K562 (cell line): ENCODE measurements around the gene ATAD2B. TPM values are rescaled to one million over a fixed set of nuclear protein-coding genes. Genes with fewer than 3 reads are reported as not detected.

Experiments
- ATAC-seq: fragments of 200-7000 bp; cut with Tn5 transposase; 3 replicates; pipeline ENCODE4 v1.9.1; 2020; ENCODE audit warnings: moderate library complexity
- BruUV-seq: library from RNA; stranded (reverse); fragments of 400-500 nt; replicated peaks from 2 replicates; lab custom pipeline; 2021; lab: Mats Ljungman, UMichigan
- CTCF ChIA-PET: fragments of 300-600 bp; formaldehyde crosslinking; extraction: SDS; loops from one replicate; lab custom pipeline; 2021; ENCODE audit warnings: low intra/inter-chr PET ratio; lab: Yijun Ruan, JAX
- POLR2A ChIA-PET: fragments of 300-600, 350-650 bp; sonication (Branson Sonifier 250); formaldehyde crosslinking; extraction: SDS; loops from one replicate; lab custom pipeline; 2021; ENCODE audit warnings: antibody characterized with exemption, inconsistent platforms; lab: Yijun Ruan, JAX
- DNase-seq, 4 experiments: peaks; one replicate each; pipeline versions ENCODE4 v3.0.0 to v3.0.0-alpha.2; 2011 to 2018; ENCODE audit warnings: low spot score in 3 of 4, mixed read lengths in 3 of 4; ENCODE audit errors: extremely low read depth in 1 of 4
- FAIRE-seq: peaks from 2 replicates; lab custom pipeline; 2011; peaks lifted over from hg19 to GRCh38; lab: Jason Lieb, UNC
- H2AFZ ChIP-seq: 2 replicates; pipeline ENCODE4 v1.6.0; 2011; ENCODE audit warnings: low read depth, low read length, control low read depth, inconsistent platforms
- H3K27ac ChIP-seq: fragments of 200-600 bp; 3 replicates; pipeline ENCODE4 v1.8.0; 2011; ENCODE audit warnings: low read depth, mild to moderate bottlenecking, control low read depth, inconsistent platforms, low read length, moderate library complexity, mixed read lengths; ENCODE audit errors: extremely low read depth
- H3K27me3 ChIP-seq, 2 experiments: fragments of 300-600 bp in 1 of 2; 2 replicates in 1 of 2; 3 replicates in 1 of 2; pipeline versions ENCODE4 v1.6.0 to v1.8.0; 2011; ENCODE audit warnings: inconsistent platforms in 2 of 2, low read length in 2 of 2, mild to moderate bottlenecking in 1 of 2, mixed read lengths in 1 of 2, moderate library complexity in 1 of 2; ENCODE audit not compliant: control insufficient read depth in 2 of 2, insufficient read depth in 2 of 2
- H3K36me3 ChIP-seq: fragments of 300-600 bp; 3 replicates; pipeline ENCODE4 v1.8.0; 2011; ENCODE audit warnings: mild to moderate bottlenecking, low read length, inconsistent platforms; ENCODE audit not compliant: control insufficient read depth, insufficient read depth
- H3K4me1 ChIP-seq, 2 experiments: fragments of 200-600 bp in 1 of 2; replicated peaks in 1 of 2; 2 replicates in 1 of 2; 3 replicates in 1 of 2; pipeline versions ENCODE4 v1.5.1 to v1.8.0; 2011; ENCODE audit warnings: inconsistent platforms in 2 of 2, low read length in 2 of 2, mild to moderate bottlenecking in 1 of 2, mixed read lengths in 1 of 2, moderate library complexity in 1 of 2; ENCODE audit not compliant: control insufficient read depth in 2 of 2, insufficient read depth in 2 of 2
- H3K4me2 ChIP-seq: 2 replicates; pipeline ENCODE4 v1.6.1; 2011; ENCODE audit warnings: low read length, control low read depth, inconsistent platforms, mixed read lengths; ENCODE audit not compliant: insufficient read depth
- H3K4me3 ChIP-seq: fragments of 200-600 bp; sonication (generic), shearing (Covaris generic); 2 replicates; pipeline ENCODE4 v1.5.1; 2016; ENCODE audit warnings: control low read depth, inconsistent platforms
- H3K79me2 ChIP-seq: fragments of 200-600 bp; 3 replicates; pipeline ENCODE4 v1.8.0; 2011; ENCODE audit warnings: low read length, inconsistent platforms; ENCODE audit not compliant: control insufficient read depth, insufficient read depth
- H3K9ac ChIP-seq, 2 experiments: 2 replicates each; pipeline versions ENCODE4 v1.6.0 to v1.6.1; 2011; ENCODE audit warnings: low read depth in 2 of 2, low read length in 2 of 2, control low read depth in 1 of 2, inconsistent platforms in 1 of 2, mild to moderate bottlenecking in 1 of 2, mixed read lengths in 1 of 2; ENCODE audit not compliant: insufficient read depth in 1 of 2
- H3K9me1 ChIP-seq: one replicate; pipeline ENCODE4 v1.6.0; 2011; ENCODE audit warnings: inconsistent platforms, mild to moderate bottlenecking, low read length, moderate library complexity; ENCODE audit not compliant: control insufficient read depth, insufficient read depth
- H3K9me3 ChIP-seq: replicated peaks from 2 replicates; pipeline ENCODE4 v1.5.1; 2011; ENCODE audit warnings: low read depth, low read length, inconsistent platforms; ENCODE audit not compliant: control insufficient read depth, insufficient read depth
- H4K20me1 ChIP-seq: replicated peaks from 2 replicates; pipeline ENCODE4 v1.6.1; 2011; ENCODE audit warnings: low read length, inconsistent platforms, mixed read lengths; ENCODE audit not compliant: control insufficient read depth, insufficient read depth
- CBX8 ChIP-seq: fragments of 200-600 bp; sonication (generic); IDR thresholded peaks from 2 replicates; pipeline ENCODE4 v1.6.1; 2012; ENCODE audit warnings: borderline replicate concordance, mixed run types, low read depth, mild to moderate bottlenecking, moderate library complexity, mixed read lengths, low read length, control low read depth, inconsistent platforms; ENCODE audit not compliant: poor library complexity, severe bottlenecking; ENCODE audit errors: extremely low read depth
- CCNT2 ChIP-seq: IDR thresholded peaks from 2 replicates; pipeline ENCODE4 v1.6.1; 2011; ENCODE audit warnings: borderline replicate concordance, low read depth, mild to moderate bottlenecking, moderate library complexity, mixed read lengths, low read length; ENCODE audit not compliant: insufficient read length; ENCODE audit errors: extremely low read depth
- DEAF1 ChIP-seq: fragments of 450-650 bp; formaldehyde crosslinking; IDR thresholded peaks from 2 replicates; pipeline ENCODE4 v1.4.0; 2020; ENCODE audit warnings: mild to moderate bottlenecking, moderate library complexity
- DPF2 ChIP-seq: fragments of 450-650 bp; IDR thresholded peaks from 2 replicates; pipeline ENCODE4 v1.6.1; 2016
- FOXA3 ChIP-seq, 2 experiments: fragments of 450-650 bp in 1 of 2; sonication (generic) in 1 of 2; formaldehyde crosslinking; IDR thresholded peaks in 1 of 2; conservative IDR thresholded peaks in 1 of 2; 2 replicates each; pipeline versions ENCODE4 v1.4.0 to v1.8.0; 2020 to 2022; ENCODE audit warnings: mild to moderate bottlenecking in 2 of 2, missing genetic modification reagents in 1 of 2
- GATAD2A ChIP-seq: fragments of 450-650 bp; IDR thresholded peaks from 2 replicates; pipeline ENCODE4 v1.6.1; 2017
- SREBF1 ChIP-seq: fragments of 150-350 bp; IDR thresholded peaks from 2 replicates; pipeline ENCODE4 v1.6.1; 2014; ENCODE audit warnings: antibody characterized with exemption, low read depth, low read length, borderline replicate concordance
- SRSF7 ChIP-seq: fragments of 200-400 bp; formaldehyde crosslinking; optimal IDR thresholded peaks from 2 replicates; pipeline ENCODE3; 2017; ENCODE audit warnings: mild to moderate bottlenecking, low read depth, low read length
- STAT5A ChIP-seq: IDR thresholded peaks from 2 replicates; pipeline ENCODE4 v1.6.1; 2012; ENCODE audit warnings: low read length, inconsistent platforms, borderline replicate concordance
- TBP ChIP-seq: optimal IDR thresholded peaks from 2 replicates; pipeline ENCODE3; 2011; ENCODE audit warnings: low read depth, low read length, improper control_type of control experiment
- ZNF121 ChIP-seq: sonication (generic); formaldehyde crosslinking; conservative IDR thresholded peaks from 2 replicates; pipeline ENCODE4 v1.8.0; 2022; ENCODE audit warnings: missing genetic modification reagents
- ZNF212 ChIP-seq: fragments of 450-650 bp; formaldehyde crosslinking; IDR thresholded peaks from 2 replicates; pipeline ENCODE4 v1.4.0; 2020; ENCODE audit warnings: mild to moderate bottlenecking
- ZNF311 ChIP-seq: fragments of 250-450 bp; sonication (Bioruptor Pico); IDR thresholded peaks from 2 replicates; pipeline ENCODE4 v1.4.0; 2020; ENCODE audit warnings: mild to moderate bottlenecking, moderate library complexity
- ZNF512 ChIP-seq: IDR thresholded peaks from 2 replicates; pipeline ENCODE4 v1.6.1; 2016; ENCODE audit warnings: missing genetic modification characterization, missing compliant biosample characterization
- ZNF695 ChIP-seq: fragments of 450-650 bp; formaldehyde crosslinking; IDR thresholded peaks from 2 replicates; pipeline ENCODE4 v1.4.0; 2020; ENCODE audit warnings: mild to moderate bottlenecking, moderate library complexity
- WGBS: fragments of 100-300 bp; shearing (Covaris generic); methylation state at CpG from one replicate; pipeline ENCODE4 v1.1.6; 2016; ENCODE audit warnings: low coverage, mixed read lengths; ENCODE audit not compliant: insufficient coverage; ENCODE audit errors: missing lambda C conversion rate; 5-methylcytosine and 5-hydroxymethylcytosine counted together
- in situ Hi-C: fragments of 300-500 bp; cut with MboI; formaldehyde crosslinking; loops from 4 replicates; pipeline ENCODE4 v1.15.0; 2018; ENCODE audit warnings: inconsistent platforms, mixed read lengths
- intact Hi-C: fragments of 100-400 bp; cut with micrococcal nuclease; formaldehyde crosslinking; loops from 2 replicates; pipeline ENCODE4 v1.14.2; 2022
- polyA plus RNA-seq, 8 experiments: library from polyadenylated mRNA; depleted of rRNA in 4 of 8; stranded (reverse) in 5 of 8; unstranded in 3 of 8; fragments of >200 nt; fragmentation: Nextera tagmentation in 2 of 8; fragmentation: Illumina TruSeq in 1 of 8; extraction: Ambion mirVana in 2 of 8; extraction: Trizol in 1 of 8; gene quantifications; 2 replicates each; pipeline versions ENCODE4 v1.2.1 to v1.2.3, GENCODE V29; 2011 to 2014; ENCODE audit warnings: inconsistent platforms in 1 of 8, missing spikeins in 1 of 8
- total RNA-seq, 7 experiments: library from RNA; depleted of rRNA in 6 of 7; stranded (reverse); fragments of >200 nt in 6 of 7; fragmentation: Illumina TruSeq in 2 of 7; extraction: Trizol in 2 of 7; gene quantifications; 2 replicates each; pipeline versions ENCODE4 v1.2.1 to v1.2.3, GENCODE V29; 2011 to 2021; ENCODE audit warnings: low replicate concordance in 1 of 7
- TF ChIP-seq, protein P1 (sequence below): IDR thresholded peaks from 2 replicates; pipeline ENCODE4 v1.6.1; 2011; ENCODE audit warnings: borderline replicate concordance, low read depth, mild to moderate bottlenecking, moderate library complexity, low read length; ENCODE audit not compliant: insufficient read depth, poor library complexity, severe bottlenecking
- TF ChIP-seq, protein P2 (sequence below): fragments of 450-650 bp; IDR thresholded peaks from 2 replicates; pipeline ENCODE4 v1.6.1; 2016; ENCODE audit warnings: antibody characterized with exemption

The ATAD2B gene
- total and polyA plus RNA-seq, 9 of the 15 experiments (the other 6 are each of a cell fraction or from before 2014, with no cell fraction given) = 3.2 to 21.6 (median 11.4) TPM

- H3K4me2 ChIP-seq = no peak overlapping the region
- no peak overlapping the region for H2AFZ ChIP-seq
- in situ Hi-C loops (no loop called here), intact Hi-C loops (no loop called here)
- ChIA-PET POLR2A (no interaction called here), CTCF (no interaction called here)
- H3K9me3 ChIP-seq = no peaks in the 10 kb centered on the region
- no peaks in the 10 kb centered on the region for H3K4me1 ChIP-seq
- no peaks in the 10 kb centered on the region for H3K36me3 ChIP-seq
- no peak for ATAC-seq
- no peak overlapping the region for H3K4me3 ChIP-seq
- no TSS peak for BruUV-seq
- H3K9me1 ChIP-seq = no peaks in the 10 kb centered on the region
- H3K9ac ChIP-seq = no peak overlapping the region
- WGBS = 44% methylated on average over 2 of the region's 2 CpGs
- no peaks in the 10 kb centered on the region for H3K27me3 ChIP-seq
- no peak overlapping the region for H3K27ac ChIP-seq
- no peaks in the 10 kb centered on the region for H3K79me2 ChIP-seq
- DNase-seq = no peak
- FAIRE-seq = no peak
- H4K20me1 ChIP-seq = no peaks in the 10 kb centered on the region
- TF ChIP-seq TBP = no peak
- TF ChIP-seq CCNT2 = no peak
- TF ChIP-seq, protein P1, sequence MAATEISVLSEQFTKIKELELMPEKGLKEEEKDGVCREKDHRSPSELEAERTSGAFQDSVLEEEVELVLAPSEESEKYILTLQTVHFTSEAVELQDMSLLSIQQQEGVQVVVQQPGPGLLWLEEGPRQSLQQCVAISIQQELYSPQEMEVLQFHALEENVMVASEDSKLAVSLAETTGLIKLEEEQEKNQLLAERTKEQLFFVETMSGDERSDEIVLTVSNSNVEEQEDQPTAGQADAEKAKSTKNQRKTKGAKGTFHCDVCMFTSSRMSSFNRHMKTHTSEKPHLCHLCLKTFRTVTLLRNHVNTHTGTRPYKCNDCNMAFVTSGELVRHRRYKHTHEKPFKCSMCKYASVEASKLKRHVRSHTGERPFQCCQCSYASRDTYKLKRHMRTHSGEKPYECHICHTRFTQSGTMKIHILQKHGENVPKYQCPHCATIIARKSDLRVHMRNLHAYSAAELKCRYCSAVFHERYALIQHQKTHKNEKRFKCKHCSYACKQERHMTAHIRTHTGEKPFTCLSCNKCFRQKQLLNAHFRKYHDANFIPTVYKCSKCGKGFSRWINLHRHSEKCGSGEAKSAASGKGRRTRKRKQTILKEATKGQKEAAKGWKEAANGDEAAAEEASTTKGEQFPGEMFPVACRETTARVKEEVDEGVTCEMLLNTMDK = no peak
- TF ChIP-seq ZNF695 = no peak
- TF ChIP-seq ZNF512 (tag) = no peak
- no peak for TF ChIP-seq ZNF311 (CRISPR knock-in tag)
- TF ChIP-seq GATAD2A = no peak
- no peak for TF ChIP-seq STAT5A
- no peak for TF ChIP-seq SREBF1
- TF ChIP-seq CBX8 = no peak
- TF ChIP-seq, protein P2, sequence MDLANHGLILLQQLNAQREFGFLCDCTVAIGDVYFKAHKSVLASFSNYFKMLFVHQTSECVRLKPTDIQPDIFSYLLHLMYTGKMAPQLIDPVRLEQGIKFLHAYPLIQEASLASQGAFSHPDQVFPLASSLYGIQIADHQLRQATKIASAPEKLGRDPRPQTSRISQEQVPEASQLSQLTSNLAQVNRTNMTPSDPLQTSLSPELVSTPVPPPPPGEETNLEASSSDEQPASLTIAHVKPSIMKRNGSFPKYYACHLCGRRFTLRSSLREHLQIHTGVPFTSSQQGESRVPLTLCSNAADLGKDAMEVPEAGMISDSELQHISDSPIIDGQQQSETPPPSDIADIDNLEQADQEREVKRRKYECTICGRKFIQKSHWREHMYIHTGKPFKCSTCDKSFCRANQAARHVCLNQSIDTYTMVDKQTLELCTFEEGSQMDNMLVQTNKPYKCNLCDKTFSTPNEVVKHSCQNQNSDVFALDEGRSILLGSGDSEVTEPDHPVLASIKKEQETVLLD = no peak
- TF ChIP-seq ZNF212 (CRISPR knock-in tag) = no peak
- TF ChIP-seq FOXA3 (CRISPR knock-in tag; conservative IDR thresholded peaks at IDR 0.05 in 1 of 2, IDR thresholded peaks at IDR 0.05 in 1 of 2) = no peak
- TF ChIP-seq ZNF121 = no peak
- TF ChIP-seq DPF2 = no peak
- no peak for TF ChIP-seq SRSF7
- TF ChIP-seq DEAF1 = no peak
Measured at GRCh38 chr2:23712756-23713151, 214.2 kb downstream of the ATAD2B start.
